ENCODE results near the gene PLA2G4A.

PLA2G4A gene

GRCh38 chr1:186828611-186829454, at the start of gene PLA2G4A:
Gene PLA2G4A (plus strand): TSS chr1:186828949. CDS start chr1:186854355, 25,406 bp downstream.
- DNase-seq (ENCODE audit: low read depth in 2 of 2, low spot score in 1 of 2) = no peak

- no peak for DNase-seq (ENCODE audit: low read depth in 2 of 2, low spot score in 1 of 2)
These were observed 48.7 kb upstream of the PLA2G4A start for GRCh38 chr1:186780076-186780475.

GRCh38 chr1:186781730-186782129, 47.0 kb upstream of the PLA2G4A start:
- DNase-seq (ENCODE audit: low read depth in 2 of 2, low spot score in 1 of 2) = no peak

- DNase-seq (ENCODE audit: low read depth in 2 of 2, low spot score in 1 of 2) = no peak
These were observed 46.0 kb upstream of the PLA2G4A start for GRCh38 chr1:186782791-186783190.

- DNase-seq (ENCODE audit: low read depth in 2 of 2, low spot score in 1 of 2) = no peak
These were observed 45.6 kb upstream of the PLA2G4A start for GRCh38 chr1:186783193-186783592.

GRCh38 chr1:186785503-186785902, 43.2 kb upstream of the PLA2G4A start:
- no peak for DNase-seq (ENCODE audit: low read depth in 2 of 2, low spot score in 1 of 2)

GRCh38 chr1:186790101-186790500, 38.6 kb upstream of the PLA2G4A start:
- DNase-seq (ENCODE audit: low read depth in 2 of 2, low spot score in 1 of 2) = no peak

- DNase-seq (ENCODE audit: low read depth in 2 of 2, low spot score in 1 of 2) = no peak
These were observed 35.7 kb upstream of the PLA2G4A start for GRCh38 chr1:186792870-186793581.

- DNase-seq (ENCODE audit: low read depth in 2 of 2, low spot score in 1 of 2) = no peak
These were observed 35.2 kb upstream of the PLA2G4A start for GRCh38 chr1:186793582-186793927.

- no peak for DNase-seq (ENCODE audit: low read depth in 2 of 2, low spot score in 1 of 2)
These were observed 29.6 kb upstream of the PLA2G4A start for GRCh38 chr1:186798960-186799688.

- DNase-seq (ENCODE audit: low read depth in 2 of 2, low spot score in 1 of 2) = no peak
These were observed 29.1 kb upstream of the PLA2G4A start for GRCh38 chr1:186799689-186800054.

- DNase-seq (ENCODE audit: low read depth in 2 of 2, low spot score in 1 of 2) = no peak
These were observed 26.4 kb upstream of the PLA2G4A start for GRCh38 chr1:186802388-186802787.

- DNase-seq (ENCODE audit: low read depth in 2 of 2, low spot score in 1 of 2) = no peak
These were observed 24.1 kb upstream of the PLA2G4A start for GRCh38 chr1:186804679-186805078.

GRCh38 chr1:186806477-186806876, 22.3 kb upstream of the PLA2G4A start:
- no peak for DNase-seq (ENCODE audit: low read depth in 2 of 2, low spot score in 1 of 2)

- no peak for DNase-seq (ENCODE audit: low read depth in 2 of 2, low spot score in 1 of 2)
These were observed 21.6 kb upstream of the PLA2G4A start for GRCh38 chr1:186807163-186807562.

- no peak for DNase-seq (ENCODE audit: low read depth in 2 of 2, low spot score in 1 of 2)
These were observed 16.9 kb upstream of the PLA2G4A start for GRCh38 chr1:186811892-186812291.

- no peak for DNase-seq (ENCODE audit: low read depth in 2 of 2, low spot score in 1 of 2)
These were observed 16.2 kb upstream of the PLA2G4A start for GRCh38 chr1:186812570-186812969.

GRCh38 chr1:186813420-186813819, 15.3 kb upstream of the PLA2G4A start:
- DNase-seq (ENCODE audit: low read depth in 2 of 2, low spot score in 1 of 2) = no peak

- DNase-seq (ENCODE audit: low read depth in 2 of 2, low spot score in 1 of 2) = no peak
These were observed 9.6 kb upstream of the PLA2G4A start for GRCh38 chr1:186819126-186819525.

GRCh38 chr1:186819563-186819962, 9.2 kb upstream of the PLA2G4A start:
- DNase-seq (ENCODE audit: low read depth in 2 of 2, low spot score in 1 of 2) = no peak

- no peak for DNase-seq (ENCODE audit: low read depth in 2 of 2, low spot score in 1 of 2)
These were observed 1.2 kb downstream of the PLA2G4A start for GRCh38 chr1:186829686-186830587.

All from stimulated activated CD8-positive, alpha-beta memory T cell treated with anti-CD3 and anti-CD28 coated beads, Interleukin-4, amount 100 ng/mL, for 1 hour (primary cell).